ENCODE measurements around the gene TBC1D17. TPM values are rescaled to one million over a fixed set of nuclear protein-coding genes. Genes with fewer than 3 reads are reported as not detected.

TBC1D17 gene
- total RNA-seq, 1 experiment from 2014 or later = 10.1 TPM

Other genes with a start within 250 kb of the TBC1D17 start
- 32.0 and 34.5 TPM in 2 replicates for gene RRAS, start 237.6 kb upstream of the TBC1D17 start, total RNA-seq (2014; rRNA removed; shearing (Covaris generic))
- 28.8 and 31.9 TPM in 2 replicates for gene SCAF1, start 235.5 kb upstream of the TBC1D17 start, total RNA-seq (2014; rRNA removed; shearing (Covaris generic))
- 72.2 and 75.6 TPM in 2 replicates for gene IRF3, start 211.8 kb upstream of the TBC1D17 start, total RNA-seq (2014; rRNA removed; shearing (Covaris generic))
- gene BCL2L12, start 211.8 kb upstream of the TBC1D17 start, total RNA-seq (2014; rRNA removed; shearing (Covaris generic)) = 21.8 and 24.5 TPM in 2 replicates
- gene PRMT1, start 200.4 kb upstream of the TBC1D17 start, total RNA-seq (2014; rRNA removed; shearing (Covaris generic)) = 485 and 504 TPM in 2 replicates
- gene ADM5, start 188.1 kb upstream of the TBC1D17 start, total RNA-seq (2014; rRNA removed; shearing (Covaris generic)) = 2.7 and 3.2 TPM in 2 replicates
- gene CPT1C, start 186.6 kb upstream of the TBC1D17 start, total RNA-seq (2014; rRNA removed; shearing (Covaris generic)) = 0.53 and 6.1 TPM in 2 replicates
- not detected in 2 replicates for gene TSKS, start 114.4 kb upstream of the TBC1D17 start, total RNA-seq (2014; rRNA removed; shearing (Covaris generic))
- gene AP2A1, start 110.7 kb upstream of the TBC1D17 start, total RNA-seq (2014; rRNA removed; shearing (Covaris generic)) = 116 and 130 TPM in 2 replicates
- 17.6 and 19.0 TPM in 2 replicates for gene FUZ, start 64.4 kb upstream of the TBC1D17 start, total RNA-seq (2014; rRNA removed; shearing (Covaris generic))
- gene MED25, start 59.4 kb upstream of the TBC1D17 start, total RNA-seq (2014; rRNA removed; shearing (Covaris generic)) = 28.6 and 34.8 TPM in 2 replicates
- 119 and 139 TPM in 2 replicates for gene PTOV1, start 26.5 kb upstream of the TBC1D17 start, total RNA-seq (2014; rRNA removed; shearing (Covaris generic))
- 50.7 and 63.0 TPM in 2 replicates for gene PNKP, start 10.1 kb upstream of the TBC1D17 start, total RNA-seq (2014; rRNA removed; shearing (Covaris generic))
- 19.2 and 22.7 TPM in 2 replicates for gene AKT1S1, start 347 bp upstream of the TBC1D17 start, total RNA-seq (2014; rRNA removed; shearing (Covaris generic))
- 6.4 and 15.4 TPM in 2 replicates for gene IL4I1, start 19.2 kb downstream of the TBC1D17 start, total RNA-seq (2014; rRNA removed; shearing (Covaris generic))
- gene ATF5, start 51.5 kb downstream of the TBC1D17 start, total RNA-seq (2014; rRNA removed; shearing (Covaris generic)) = 30.3 and 35.6 TPM in 2 replicates
- 84.6 and 91.3 TPM in 2 replicates for gene NUP62, start 51.8 kb downstream of the TBC1D17 start, total RNA-seq (2014; rRNA removed; shearing (Covaris generic))
- gene SIGLEC11, start 83.5 kb downstream of the TBC1D17 start, total RNA-seq (2014; rRNA removed; shearing (Covaris generic)) = not detected in 2 replicates
- gene VRK3, start 147.7 kb downstream of the TBC1D17 start, total RNA-seq (2014; rRNA removed; shearing (Covaris generic)) = 26.0 and 45.6 TPM in 2 replicates
- 17.8 and 21.0 TPM in 2 replicates for gene ZNF473, start 148.3 kb downstream of the TBC1D17 start, total RNA-seq (2014; rRNA removed; shearing (Covaris generic))

All from A172 (cell line).